Stimulated activated CD4-positive, alpha-beta T cell treated with anti-CD3 and anti-CD28 coated beads, TNF-alpha, amount 100 ng/mL, for 48 hours (primary cell): ENCODE data around the gene NKAIN2.
"Not testable (repeated sequence)": the region's sequence is repeated elsewhere in the genome, so short reads cannot be mapped to it uniquely, and the experiment has no call there.

Source experiments
- DNase-seq, 3 donors: peaks; one replicate each; pipeline ENCODE4 v3.0.0-alpha.2; 2020; ENCODE audit warnings: low read depth in 3 of 3

NKAIN2 gene

GRCh38 chr6:124679387-124679786, 875.7 kb downstream of the NKAIN2 start:
- no peak for DNase-seq

- DNase-seq, result no peak
Measured at GRCh38 chr6:124682751-124683150, 879.1 kb downstream of the NKAIN2 start.

GRCh38 chr6:124683507-124683906, 879.8 kb downstream of the NKAIN2 start:
- DNase-seq, result no peak

GRCh38 chr6:124684621-124685020, 881.0 kb downstream of the NKAIN2 start:
- no peak for DNase-seq

- DNase-seq, result no peak
Measured at GRCh38 chr6:124688369-124688768, 884.7 kb downstream of the NKAIN2 start.

- no peak for DNase-seq
Measured at GRCh38 chr6:124694139-124694705, 890.6 kb downstream of the NKAIN2 start.

GRCh38 chr6:124699038-124699437, 895.4 kb downstream of the NKAIN2 start:
- no peak for DNase-seq

GRCh38 chr6:124703541-124703940, 899.9 kb downstream of the NKAIN2 start:
- DNase-seq, result no peak

GRCh38 chr6:124712532-124712931, 908.9 kb downstream of the NKAIN2 start:
- not testable (repeated sequence) for DNase-seq

GRCh38 chr6:124714728-124715127, 911.1 kb downstream of the NKAIN2 start:
- no peak for DNase-seq

GRCh38 chr6:124719913-124720312, 916.2 kb downstream of the NKAIN2 start:
- no peak for DNase-seq

- DNase-seq, result no peak
Measured at GRCh38 chr6:124721331-124721730, 917.7 kb downstream of the NKAIN2 start.

GRCh38 chr6:124722141-124722878, 918.6 kb downstream of the NKAIN2 start:
- DNase-seq, result no peak

GRCh38 chr6:124723671-124724070, 920.0 kb downstream of the NKAIN2 start:
- no peak for DNase-seq

- DNase-seq, result not testable (repeated sequence)
Measured at GRCh38 chr6:124737804-124738203, 934.1 kb downstream of the NKAIN2 start.

GRCh38 chr6:124738482-124738881, 934.8 kb downstream of the NKAIN2 start:
- no peak for DNase-seq

GRCh38 chr6:124741341-124741740, 937.7 kb downstream of the NKAIN2 start:
- no peak for DNase-seq

- no peak for DNase-seq
Measured at GRCh38 chr6:124742971-124743370, 939.3 kb downstream of the NKAIN2 start.

- DNase-seq, result no peak
Measured at GRCh38 chr6:124743420-124743819, 939.8 kb downstream of the NKAIN2 start.

- DNase-seq, result no peak
Measured at GRCh38 chr6:124747349-124747748, 943.7 kb downstream of the NKAIN2 start.

- no peak for DNase-seq
Measured at GRCh38 chr6:124748778-124749177, 945.1 kb downstream of the NKAIN2 start.

- no peak for DNase-seq
Measured at GRCh38 chr6:124753001-124753400, 949.3 kb downstream of the NKAIN2 start.

- DNase-seq, result no peak
Measured at GRCh38 chr6:124753562-124754105, 950.0 kb downstream of the NKAIN2 start.
